Measurements from ENCODE around the gene E2F4.

Gene E2F4

GRCh38 chr16:67228034-67228785 is 36.3 kb downstream of the E2F4 start:
- in situ Hi-C loops (cut with HindIII; ENCODE audit: low sequenced_read_pairs) = no loop called here
- no peak for DNase-seq (ENCODE audit: low read depth, low spot score)
- peak overlapping the region; percentile 93 for H3K4me3 ChIP-seq (ENCODE audit: low read depth, low read length)
- TF ChIP-seq CTCF (IDR thresholded peaks at IDR 0.05; ENCODE audit: low read depth, low read length) = no peak

DNA sequence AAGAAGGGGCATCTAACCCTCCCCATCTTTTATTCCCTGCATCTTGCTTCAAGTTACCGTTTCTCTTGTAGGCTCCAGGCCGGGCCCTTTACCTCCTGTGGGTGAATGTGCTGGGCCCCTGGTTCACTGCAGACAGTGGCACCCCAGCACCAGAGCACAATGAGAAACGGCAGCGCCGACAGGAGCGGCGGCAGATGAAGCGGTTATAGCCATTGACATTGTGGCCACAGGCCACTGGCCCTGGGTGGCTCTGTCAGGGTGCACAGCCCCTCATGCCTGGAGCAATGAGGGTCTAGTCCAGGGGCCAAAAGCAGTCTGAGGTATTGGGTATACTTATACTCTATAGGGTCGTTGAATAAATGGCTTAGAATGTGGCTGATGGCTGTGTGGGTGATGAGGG is 37.0 kb downstream of the E2F4 start:
- no peak for TF ChIP-seq CTCF (IDR thresholded peaks at IDR 0.05; ENCODE audit: low read depth, low read length)
- DNase-seq (ENCODE audit: low read depth, low spot score) = no peak
- in situ Hi-C loops (cut with HindIII; ENCODE audit: low sequenced_read_pairs) = no loop called here
- no peak overlapping the region for H3K4me3 ChIP-seq (ENCODE audit: low read depth, low read length)

- DNase-seq (ENCODE audit: low read depth, low spot score) = no peak
- H3K4me3 ChIP-seq (ENCODE audit: low read depth, low read length) = no peak overlapping the region
- no peak for TF ChIP-seq CTCF (IDR thresholded peaks at IDR 0.05; ENCODE audit: low read depth, low read length)
- in situ Hi-C loops (cut with HindIII; ENCODE audit: low sequenced_read_pairs) = no loop called here
Measured at GRCh38 chr16:67229906-67230808, 38.2 kb downstream of the E2F4 start.

DNA sequence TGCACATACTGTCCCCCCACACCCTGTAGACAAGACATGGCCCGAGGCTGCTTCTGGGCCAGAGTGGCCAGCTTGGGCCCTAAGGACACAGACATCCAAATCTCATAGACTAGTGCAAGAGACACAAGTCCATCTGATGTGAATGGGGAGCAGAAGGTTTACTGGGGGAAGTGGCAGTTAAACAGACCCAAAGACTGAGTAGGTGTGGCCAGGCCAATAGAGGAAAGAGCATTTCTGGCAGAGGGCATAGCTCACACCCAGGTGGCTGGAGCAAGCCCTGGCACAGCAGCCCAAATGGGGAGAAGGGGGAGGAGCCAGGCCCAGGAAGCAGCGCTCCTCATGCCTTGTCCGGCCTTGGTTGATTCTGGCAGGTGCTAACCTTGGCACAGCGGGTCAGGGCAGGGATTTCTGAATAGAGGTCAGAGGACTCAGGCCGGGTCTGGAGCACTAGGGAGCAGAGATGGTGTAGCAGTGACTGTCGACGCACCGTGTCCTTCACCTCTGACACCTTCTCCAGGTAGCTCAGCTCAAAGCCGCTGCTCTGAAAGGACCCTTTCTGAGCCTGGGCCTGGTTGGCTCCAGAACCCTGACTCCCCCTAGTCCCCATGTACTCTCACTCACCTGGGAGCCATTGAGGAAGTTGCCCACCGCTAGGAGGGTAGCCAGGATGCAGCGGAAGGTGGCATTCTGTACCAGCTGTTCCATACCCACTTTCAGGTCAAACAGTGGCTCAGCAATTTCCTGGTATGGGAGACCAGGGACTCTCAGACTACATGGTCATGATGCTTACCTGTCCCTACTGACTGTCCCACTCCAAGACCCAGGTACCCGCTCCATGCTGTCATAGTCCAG is 39.1 kb downstream of the E2F4 start:
- DNase-seq (ENCODE audit: low read depth, low spot score) = no peak
- in situ Hi-C loops (cut with HindIII; ENCODE audit: low sequenced_read_pairs) = no loop called here
- TF ChIP-seq CTCF (IDR thresholded peaks at IDR 0.05; ENCODE audit: low read depth, low read length) = no peak
- no peak overlapping the region for H3K4me3 ChIP-seq (ENCODE audit: low read depth, low read length)

DNA sequence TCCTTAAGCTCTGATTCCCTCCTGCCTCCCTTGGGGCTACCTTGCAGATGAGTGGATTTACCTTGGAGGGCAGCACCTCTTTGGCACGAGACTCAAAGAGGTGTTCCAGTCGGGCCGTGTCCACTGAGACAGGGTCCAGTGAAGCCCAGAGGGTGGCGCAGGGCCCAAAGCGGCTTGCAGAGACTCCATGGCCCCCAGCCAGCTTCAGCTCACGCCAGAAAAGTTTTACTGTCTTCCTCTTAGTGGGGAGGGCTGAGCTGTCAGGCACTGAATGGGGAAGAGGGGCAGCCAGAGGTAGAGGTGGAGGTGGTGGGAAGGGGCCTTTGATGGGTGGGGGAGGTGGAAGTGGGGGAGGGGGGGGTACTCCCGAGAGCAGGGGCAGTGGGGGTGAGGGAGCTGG is 41.6 kb downstream of the E2F4 start:
- in situ Hi-C loops (cut with HindIII; ENCODE audit: low sequenced_read_pairs) = no loop called here
- no peak for DNase-seq (ENCODE audit: low read depth, low spot score)
- TF ChIP-seq CTCF (IDR thresholded peaks at IDR 0.05; ENCODE audit: low read depth, low read length) = no peak
- no peak overlapping the region for H3K4me3 ChIP-seq (ENCODE audit: low read depth, low read length)

DNA sequence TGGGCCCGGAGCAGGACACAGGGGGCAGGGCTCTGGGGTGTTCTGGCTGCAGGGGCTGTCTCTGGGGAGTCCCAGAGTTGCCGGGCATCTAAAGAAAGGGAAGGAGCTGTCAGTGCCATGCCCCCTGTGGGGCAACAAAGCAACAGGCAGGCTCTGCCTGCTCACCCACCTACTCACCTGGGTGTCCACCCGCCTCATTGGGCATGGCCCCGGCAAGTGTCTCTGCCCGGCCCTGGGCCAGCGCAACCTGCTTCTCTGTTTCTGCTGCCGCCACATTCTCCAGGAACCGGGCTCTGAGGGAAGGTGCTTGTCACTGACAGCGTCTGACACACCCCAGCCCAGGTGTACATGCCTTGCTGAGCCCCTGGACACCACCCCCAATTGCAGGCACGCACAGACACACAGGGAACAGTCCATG is 42.2 kb downstream of the E2F4 start:
- in situ Hi-C loops (cut with HindIII; ENCODE audit: low sequenced_read_pairs) = no loop called here
- no peak for DNase-seq (ENCODE audit: low read depth, low spot score)
- H3K4me3 ChIP-seq (ENCODE audit: low read depth, low read length) = no peak overlapping the region
- no peak for TF ChIP-seq CTCF (IDR thresholded peaks at IDR 0.05; ENCODE audit: low read depth, low read length)

Data from astrocyte of the spinal cord (primary cell).